22Rv1 (cell line): ENCODE data around the gene PGGT1B.

ENCODE experiments used
- H3K27ac ChIP-seq: fragments of 450-650 bp; 2 replicates; pipeline ENCODE4 v1.5.1; 2017
- ZFX ChIP-seq: fragments of 450-650 bp; IDR thresholded peaks from 2 replicates; pipeline ENCODE4 v1.6.1; 2017; ENCODE audit warnings: antibody characterized with exemption, borderline replicate concordance
- TF ChIP-seq, protein P1 (sequence below): fragments of 450-650 bp; IDR thresholded peaks from 2 replicates; pipeline ENCODE4 v1.5.1; 2017; ENCODE audit warnings: mild to moderate bottlenecking

The PGGT1B gene

DNA sequence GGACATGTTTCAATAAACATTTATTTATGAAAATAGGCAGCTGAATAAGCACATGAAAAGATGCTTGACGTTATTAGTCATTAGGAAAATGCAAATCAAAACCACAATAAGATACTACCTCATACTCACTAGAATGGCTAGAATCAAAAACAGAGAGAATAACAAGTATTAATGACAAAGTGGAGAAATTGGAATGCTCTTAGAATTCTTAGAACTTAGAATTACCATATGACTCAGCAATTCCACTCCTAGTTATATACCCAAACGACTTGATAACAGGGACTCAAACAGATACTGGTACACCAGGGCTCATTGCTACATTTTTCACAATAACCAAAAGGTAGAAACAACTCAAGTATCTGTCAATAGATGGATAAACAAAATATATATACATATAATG lies 77.9 kb downstream of the PGGT1B start:
- TF ChIP-seq ZFX: no peak
- TF ChIP-seq, protein P1, sequence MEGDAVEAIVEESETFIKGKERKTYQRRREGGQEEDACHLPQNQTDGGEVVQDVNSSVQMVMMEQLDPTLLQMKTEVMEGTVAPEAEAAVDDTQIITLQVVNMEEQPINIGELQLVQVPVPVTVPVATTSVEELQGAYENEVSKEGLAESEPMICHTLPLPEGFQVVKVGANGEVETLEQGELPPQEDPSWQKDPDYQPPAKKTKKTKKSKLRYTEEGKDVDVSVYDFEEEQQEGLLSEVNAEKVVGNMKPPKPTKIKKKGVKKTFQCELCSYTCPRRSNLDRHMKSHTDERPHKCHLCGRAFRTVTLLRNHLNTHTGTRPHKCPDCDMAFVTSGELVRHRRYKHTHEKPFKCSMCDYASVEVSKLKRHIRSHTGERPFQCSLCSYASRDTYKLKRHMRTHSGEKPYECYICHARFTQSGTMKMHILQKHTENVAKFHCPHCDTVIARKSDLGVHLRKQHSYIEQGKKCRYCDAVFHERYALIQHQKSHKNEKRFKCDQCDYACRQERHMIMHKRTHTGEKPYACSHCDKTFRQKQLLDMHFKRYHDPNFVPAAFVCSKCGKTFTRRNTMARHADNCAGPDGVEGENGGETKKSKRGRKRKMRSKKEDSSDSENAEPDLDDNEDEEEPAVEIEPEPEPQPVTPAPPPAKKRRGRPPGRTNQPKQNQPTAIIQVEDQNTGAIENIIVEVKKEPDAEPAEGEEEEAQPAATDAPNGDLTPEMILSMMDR: no peak
- H3K27ac ChIP-seq: no peak overlapping the region

DNA sequence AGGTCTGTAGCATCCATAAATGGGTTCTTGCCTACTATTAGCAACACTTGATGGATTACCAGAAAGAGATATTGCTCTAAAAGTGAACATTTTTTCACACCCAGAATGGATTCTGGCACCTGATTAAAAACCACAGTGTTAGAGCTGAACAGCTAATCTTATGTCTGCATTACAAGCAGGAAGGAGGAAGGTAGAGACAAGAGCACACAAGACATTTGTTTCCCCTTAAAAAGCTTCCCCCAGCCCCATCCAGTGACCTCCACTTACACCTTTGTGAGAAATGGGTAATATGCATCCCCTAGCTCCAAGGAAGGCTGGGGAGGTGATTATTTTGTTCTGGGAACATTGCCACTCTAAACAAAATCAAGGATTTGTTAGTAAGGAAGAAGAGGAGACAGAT lies 80.9 kb downstream of the PGGT1B start:
- H3K27ac ChIP-seq: peak overlapping the region; percentile 99
- TF ChIP-seq ZFX: no peak
- TF ChIP-seq, protein P1: no peak

DNA sequence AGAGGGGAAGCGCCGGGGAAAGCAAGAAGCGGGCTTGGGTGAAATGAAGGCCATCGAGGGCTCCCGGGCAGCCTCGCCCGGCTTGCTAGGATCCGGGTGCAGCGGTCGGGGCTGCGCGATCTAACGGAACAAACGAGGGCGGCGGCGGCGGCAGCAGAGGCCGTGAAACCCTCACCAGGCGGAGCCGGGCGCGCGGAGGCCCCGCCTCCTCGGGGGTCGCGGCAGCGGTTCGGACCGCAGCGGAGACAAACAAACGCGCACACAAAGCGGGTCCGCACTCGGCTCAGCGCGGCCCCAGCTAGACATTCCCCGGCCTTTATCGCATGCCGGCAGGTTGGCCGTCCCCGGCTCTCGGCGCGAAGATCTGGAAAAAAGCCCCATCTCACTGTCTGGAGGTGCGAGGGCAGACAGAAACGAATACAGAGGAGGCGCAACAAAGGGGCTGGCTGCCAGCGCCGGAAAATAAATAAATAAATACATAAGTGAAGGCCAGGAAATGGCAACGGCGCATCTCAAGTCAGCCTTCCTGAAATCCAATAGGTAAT lies 82.4 kb downstream of the PGGT1B start:
- H3K27ac ChIP-seq: peak overlapping the region; percentile 99
- TF ChIP-seq, protein P1: no peak
- TF ChIP-seq ZFX: no peak

DNA sequence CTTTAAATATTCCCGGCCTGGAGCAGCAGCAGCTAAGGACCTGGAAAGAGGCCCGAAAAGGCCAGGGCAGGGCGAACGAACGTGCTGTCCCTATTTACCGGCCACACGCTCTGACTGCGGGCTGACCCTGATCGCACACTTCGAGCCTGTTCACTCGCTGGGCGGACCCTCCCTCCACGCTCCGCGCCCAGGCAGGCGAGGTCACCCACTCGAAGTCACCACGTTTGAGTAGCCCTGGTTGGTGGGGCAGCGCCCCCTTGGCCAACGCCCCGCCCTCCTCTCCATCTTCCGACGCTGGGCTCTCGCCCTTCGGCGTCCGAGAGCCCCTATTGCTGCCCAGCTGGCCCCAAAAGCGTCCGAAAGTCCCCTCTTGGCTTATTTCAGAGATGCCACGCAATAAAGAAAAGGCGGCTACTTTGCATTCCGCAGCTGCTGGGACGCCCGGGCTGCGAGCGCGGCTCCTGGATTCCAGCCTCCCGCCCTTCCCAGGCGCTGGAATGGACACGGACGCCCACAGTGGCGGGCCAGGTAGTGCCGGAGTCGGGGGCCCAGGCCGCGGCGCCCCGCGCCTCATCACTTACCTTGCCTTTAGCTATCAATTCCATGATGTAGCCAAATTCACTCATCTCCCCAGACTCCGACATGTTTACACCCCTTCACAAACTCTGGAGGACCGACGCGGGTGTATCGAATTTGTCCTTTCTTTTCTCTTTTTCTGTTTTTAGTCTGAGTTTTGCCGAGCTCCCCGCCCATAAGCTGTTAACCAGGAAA lies 83.1 kb downstream of the PGGT1B start:
- TF ChIP-seq ZFX: no peak
- TF ChIP-seq, protein P1: peak; percentile 4; the same call in 1 of the 2 replicates
- H3K27ac ChIP-seq: peak overlapping the region; percentile 99

DNA sequence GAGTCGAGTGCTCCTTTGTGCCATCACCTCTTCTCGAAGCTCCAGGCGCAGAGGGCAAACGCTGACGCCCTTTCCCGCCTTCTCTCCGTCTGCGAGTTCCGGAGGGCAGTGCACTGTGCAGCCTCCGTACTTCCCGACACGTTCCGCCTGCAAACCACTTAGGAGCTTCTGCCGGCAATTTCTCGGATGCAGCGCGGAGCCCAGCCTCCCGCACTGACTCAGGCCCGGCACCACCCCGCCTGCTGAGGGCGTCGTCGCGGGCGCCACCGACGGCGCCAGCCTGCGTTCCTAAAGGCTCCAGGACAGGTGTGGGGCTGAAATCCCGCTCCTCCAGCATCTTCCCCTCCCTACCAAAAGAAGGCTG lies 83.7 kb downstream of the PGGT1B start:
- peak overlapping the region; percentile 99 for H3K27ac ChIP-seq
- TF ChIP-seq, protein P1: peak; percentile 18
- no peak for TF ChIP-seq ZFX

DNA sequence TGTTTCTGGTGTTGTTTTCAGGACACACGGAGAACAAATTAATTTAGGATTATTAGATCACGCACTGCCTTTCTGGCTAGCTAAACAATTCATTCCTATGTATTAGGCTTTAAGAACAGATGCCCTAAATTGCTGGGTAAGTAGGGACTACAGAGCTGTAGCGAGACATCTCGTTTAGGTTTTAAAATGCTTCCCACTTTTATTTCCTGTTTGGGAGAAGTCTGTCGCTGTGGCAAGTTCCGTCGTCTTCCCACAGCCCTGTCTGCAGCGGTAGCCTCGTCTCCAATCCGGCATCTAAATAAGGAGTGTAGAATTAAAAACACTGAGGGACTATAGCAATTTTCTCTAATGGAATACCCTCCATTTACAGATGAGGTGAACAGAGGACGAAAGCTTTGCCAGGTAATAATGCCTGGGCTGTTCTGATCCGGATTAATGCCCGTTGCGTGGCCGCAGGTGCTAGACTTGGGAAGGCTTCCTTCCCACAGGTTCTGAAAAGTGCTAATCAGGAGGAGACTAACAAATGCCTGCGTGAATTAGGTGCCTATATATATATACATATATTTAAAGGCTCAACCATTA lies 91.7 kb downstream of the PGGT1B start:
- TF ChIP-seq ZFX: no peak
- TF ChIP-seq, protein P1: no peak
- H3K27ac ChIP-seq: peak overlapping the region; percentile 99

DNA sequence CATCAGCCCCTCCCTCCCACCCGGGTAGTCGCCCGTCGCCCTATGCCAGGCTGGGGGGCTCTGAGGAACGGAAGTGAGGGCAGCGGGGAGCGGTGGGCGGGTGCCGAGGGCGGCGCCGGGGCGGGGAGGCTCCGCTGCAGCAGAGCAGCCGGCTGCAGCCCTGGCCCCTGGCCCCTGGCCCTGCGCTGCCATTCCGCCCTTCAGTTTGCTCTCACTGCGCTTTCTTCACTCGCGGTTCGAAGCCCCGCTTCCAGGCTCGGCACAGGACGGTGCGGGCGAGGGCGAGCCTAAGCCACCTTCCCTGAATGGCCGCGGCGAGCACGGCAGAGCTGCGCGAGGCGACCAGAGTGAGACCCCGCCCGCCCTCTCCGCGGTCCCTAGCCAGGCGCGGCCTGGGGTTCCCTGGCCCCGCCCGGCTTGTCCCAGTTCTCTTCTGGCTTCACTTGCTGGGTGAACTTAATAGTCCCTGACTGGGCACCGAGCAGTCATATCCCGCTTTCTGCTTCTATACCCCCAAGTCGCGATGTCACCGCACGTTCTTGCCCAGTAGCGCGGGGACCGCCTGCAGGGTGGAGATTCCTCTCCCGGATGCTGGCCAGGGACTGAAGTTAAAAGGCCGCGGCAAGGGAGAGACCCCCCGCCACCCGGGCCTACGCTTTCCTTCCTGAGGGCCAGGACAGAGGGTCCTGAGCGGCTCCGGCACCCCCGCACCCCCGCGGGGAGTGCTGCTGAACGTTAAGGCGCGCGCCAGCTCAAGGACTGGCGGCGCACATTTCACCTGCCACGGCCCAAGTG lies 92.3 kb downstream of the PGGT1B start:
- peak overlapping the region; percentile 99 for H3K27ac ChIP-seq
- TF ChIP-seq, protein P1: no peak
- no peak for TF ChIP-seq ZFX
